ENCODE data around the gene IQSEC3. TPM values are rescaled to one million over a fixed set of nuclear protein-coding genes. Genes with fewer than 3 reads are reported as not detected.

Gene IQSEC3
- total and polyA plus RNA-seq, 2 donors from 2014 or later = 1.4 to 6.9 TPM

DNA sequence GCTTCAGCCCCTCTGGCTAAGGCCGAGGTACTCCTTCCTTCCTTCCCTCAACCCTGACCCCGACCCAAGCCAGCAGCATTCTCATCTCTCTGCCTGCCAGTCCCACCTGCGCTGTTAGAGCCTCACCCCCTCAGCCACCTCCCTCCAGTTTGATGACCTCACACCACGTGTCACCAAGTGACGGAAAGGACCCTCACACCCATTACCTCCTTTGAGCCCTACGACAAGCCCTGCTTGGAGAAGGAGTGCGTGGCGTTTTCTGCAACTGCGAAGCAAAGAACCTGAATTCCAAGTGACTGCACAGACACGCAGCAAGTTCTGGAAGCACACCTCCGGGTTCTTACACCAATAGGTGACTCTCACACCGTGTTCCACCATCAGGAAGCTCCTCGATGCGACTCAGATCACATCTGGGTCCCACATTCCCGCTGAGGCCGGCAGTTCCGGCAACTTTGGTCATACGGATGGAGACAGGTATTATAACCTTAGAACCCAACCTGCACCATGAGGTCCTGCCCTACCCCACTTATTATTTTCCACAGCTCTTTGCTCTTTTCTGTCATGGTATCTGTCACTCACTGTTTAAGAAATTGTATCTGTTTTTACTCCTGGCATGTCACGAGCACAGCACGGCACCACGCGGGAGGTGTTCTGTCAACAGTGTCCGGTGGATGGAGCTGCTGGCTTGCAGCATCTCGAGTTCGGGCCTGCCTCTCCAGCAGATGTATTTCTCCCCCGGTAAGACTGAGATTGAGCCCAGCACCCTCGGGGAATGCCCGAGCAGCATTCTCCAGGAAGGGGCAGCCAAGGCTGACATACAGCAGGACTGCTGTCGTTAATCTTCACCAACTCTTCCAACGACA, 152.4 kb downstream of the IQSEC3 start:
- no peak overlapping the region for H3K9ac ChIP-seq (ENCODE audit: low read length in 3 of 3)
- TF ChIP-seq, protein P1, sequence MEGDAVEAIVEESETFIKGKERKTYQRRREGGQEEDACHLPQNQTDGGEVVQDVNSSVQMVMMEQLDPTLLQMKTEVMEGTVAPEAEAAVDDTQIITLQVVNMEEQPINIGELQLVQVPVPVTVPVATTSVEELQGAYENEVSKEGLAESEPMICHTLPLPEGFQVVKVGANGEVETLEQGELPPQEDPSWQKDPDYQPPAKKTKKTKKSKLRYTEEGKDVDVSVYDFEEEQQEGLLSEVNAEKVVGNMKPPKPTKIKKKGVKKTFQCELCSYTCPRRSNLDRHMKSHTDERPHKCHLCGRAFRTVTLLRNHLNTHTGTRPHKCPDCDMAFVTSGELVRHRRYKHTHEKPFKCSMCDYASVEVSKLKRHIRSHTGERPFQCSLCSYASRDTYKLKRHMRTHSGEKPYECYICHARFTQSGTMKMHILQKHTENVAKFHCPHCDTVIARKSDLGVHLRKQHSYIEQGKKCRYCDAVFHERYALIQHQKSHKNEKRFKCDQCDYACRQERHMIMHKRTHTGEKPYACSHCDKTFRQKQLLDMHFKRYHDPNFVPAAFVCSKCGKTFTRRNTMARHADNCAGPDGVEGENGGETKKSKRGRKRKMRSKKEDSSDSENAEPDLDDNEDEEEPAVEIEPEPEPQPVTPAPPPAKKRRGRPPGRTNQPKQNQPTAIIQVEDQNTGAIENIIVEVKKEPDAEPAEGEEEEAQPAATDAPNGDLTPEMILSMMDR (IDR thresholded peaks at IDR 0.05; ENCODE audit: borderline replicate concordance, extremely low read depth, insufficient read depth) = no peak
- no peak overlapping the region for H3K4me3 ChIP-seq (ENCODE audit: low read length in 3 of 3)
- no peaks in the 10 kb centered on the region for H3K9me3 ChIP-seq (ENCODE audit: control insufficient read depth in 2 of 3, insufficient read depth in 1 of 3, low read length in 3 of 3)
- no peak for FAIRE-seq
- peaks cover 0 to 14% (median 7%) of the 10 kb centered on the region in 3 donors for H3K4me1 ChIP-seq (ENCODE audit: control insufficient read depth in 2 of 3, insufficient read depth in 2 of 3, low read depth in 1 of 3, low read length in 3 of 3)
- H3K36me3 ChIP-seq (ENCODE audit: control insufficient read depth in 2 of 3, insufficient read depth in 3 of 3, low read length in 3 of 3) = peaks cover 0 to 12% (median 6%) of the 10 kb centered on the region in 3 donors
- DNase-seq = peak in 3 of 5 donors; percentile 39 to 51 (median 44)
- intact Hi-C loops (cut with DNase I) = no loop called here
- no peak overlapping the region for H3K27ac ChIP-seq (ENCODE audit: low read depth in 2 of 2, low read length in 2 of 2)
- H3K27me3 ChIP-seq (ENCODE audit: control insufficient read depth, insufficient read depth, low read length) = no peaks in the 10 kb centered on the region

DNA sequence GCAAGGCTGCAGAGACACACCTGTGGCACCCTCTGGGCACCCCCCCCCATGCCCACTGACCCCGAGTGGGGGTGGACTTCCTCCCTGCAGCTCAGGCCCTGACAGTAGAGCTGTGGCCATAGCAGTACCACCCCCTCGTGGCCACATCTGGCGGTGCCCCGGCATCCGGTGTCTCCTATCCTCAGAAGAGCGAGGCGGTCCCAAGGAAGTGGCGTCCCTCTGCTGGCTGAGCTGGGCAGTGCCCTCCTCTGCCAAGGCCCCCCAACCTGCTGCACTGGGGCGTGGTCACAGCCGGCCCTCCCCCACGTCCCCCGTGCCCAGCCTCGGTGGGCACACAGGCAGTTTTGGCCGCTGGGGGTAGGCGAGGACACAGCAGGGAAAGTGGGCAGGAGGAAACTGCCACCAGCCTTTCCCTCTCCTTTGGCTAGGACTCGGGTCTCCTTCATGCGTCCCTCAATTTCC, 153.4 kb downstream of the IQSEC3 start:
- DNase-seq (peak; percentile 85 to 93 (median 87)), FAIRE-seq (no peak)
- H3K4me1 ChIP-seq (ENCODE audit: control insufficient read depth in 2 of 3, insufficient read depth in 2 of 3, low read depth in 1 of 3, low read length in 3 of 3) = peaks cover 0 to 5% (median 3%) of the 10 kb centered on the region in 3 donors
- H3K4me3 ChIP-seq (ENCODE audit: low read length in 3 of 3) = no peak overlapping the region
- peaks cover 0 to 17% (median 6%) of the 10 kb centered on the region in 3 donors for H3K36me3 ChIP-seq (ENCODE audit: control insufficient read depth in 2 of 3, insufficient read depth in 3 of 3, low read length in 3 of 3)
- no peaks in the 10 kb centered on the region for H3K9me3 ChIP-seq (ENCODE audit: control insufficient read depth in 2 of 3, insufficient read depth in 1 of 3, low read length in 3 of 3)
- H3K9ac ChIP-seq (ENCODE audit: low read length in 3 of 3) = no peak overlapping the region
- no peak overlapping the region for H3K27ac ChIP-seq (ENCODE audit: low read depth in 2 of 2, low read length in 2 of 2)
- TF ChIP-seq, protein P1 (IDR thresholded peaks at IDR 0.05; ENCODE audit: borderline replicate concordance, extremely low read depth, insufficient read depth) = peak; percentile 85
- no peaks in the 10 kb centered on the region for H3K27me3 ChIP-seq (ENCODE audit: control insufficient read depth, insufficient read depth, low read length)
- intact Hi-C loops (cut with DNase I) = no loop called here

DNA sequence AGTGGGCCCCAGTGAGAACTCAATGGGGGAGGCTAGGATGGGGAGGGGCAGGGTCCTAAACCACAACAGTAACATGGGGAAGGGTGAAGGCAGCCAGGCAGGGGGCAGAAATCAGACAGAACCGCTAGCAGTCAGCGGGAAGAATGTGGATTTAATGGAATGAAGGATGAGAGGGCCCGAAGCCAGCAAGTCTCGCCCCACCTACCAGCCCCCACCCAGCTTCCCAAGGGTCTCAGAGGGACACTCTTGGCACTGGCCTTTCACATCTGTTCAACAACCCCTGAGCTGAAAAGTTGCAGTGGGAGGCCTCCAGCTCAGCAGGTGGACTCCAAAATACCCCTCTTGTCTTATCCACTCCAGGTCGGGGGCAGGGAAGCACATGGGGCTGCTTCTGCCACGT, 153.9 kb downstream of the IQSEC3 start:
- H3K27me3 ChIP-seq (ENCODE audit: control insufficient read depth, insufficient read depth, low read length) = no peaks in the 10 kb centered on the region
- H3K4me1 ChIP-seq (ENCODE audit: control insufficient read depth in 2 of 3, insufficient read depth in 2 of 3, low read depth in 1 of 3, low read length in 3 of 3) = peaks cover 0 to 3% (median 3%) of the 10 kb centered on the region in 3 donors

More for the DNA sequence above, 153.9 kb downstream of the IQSEC3 start:
- FAIRE-seq = no peak
- Histone ChIP-seq H3K36me3 (ENCODE audit: control insufficient read depth in 2 of 3, insufficient read depth in 3 of 3, low read length in 3 of 3) (peaks cover 0 to 17% (median 6%) of the 10 kb centered on the region in 3 donors), H3K27ac (ENCODE audit: low read depth in 2 of 2, low read length in 2 of 2) (no peak overlapping the region), H3K4me3 (ENCODE audit: low read length in 3 of 3) (no peak overlapping the region), H3K9ac (ENCODE audit: low read length in 3 of 3) (no peak overlapping the region), H3K9me3 (ENCODE audit: control insufficient read depth in 2 of 3, insufficient read depth in 1 of 3, low read length in 3 of 3) (no peaks in the 10 kb centered on the region)
- TF ChIP-seq, protein P1 (IDR thresholded peaks at IDR 0.05; ENCODE audit: borderline replicate concordance, extremely low read depth, insufficient read depth) = no peak
- peak in 1 of 5 donors; percentile 47 for DNase-seq
- intact Hi-C loops (cut with DNase I) = no loop called here

All from kidney (tissue), 14 donors.